ENCODE measurements around the gene SBSN. TPM values are rescaled to one million over a fixed set of nuclear protein-coding genes. Genes with fewer than 3 reads are reported as not detected.

SBSN gene
- total RNA-seq, 1 experiment from 2014 or later, result not detected

Other genes with a start within 250 kb of the SBSN start
- 0.45 TPM in 1 of 2 replicates, not detected in the other for gene HAMP, start 245.8 kb downstream of the SBSN start, total RNA-seq (2014; rRNA removed; shearing (Covaris generic); ENCODE audit: low replicate concordance)
- 0.36 TPM in 1 of 2 replicates, not detected in the other for gene MAG, start 236.2 kb downstream of the SBSN start, total RNA-seq (2014; rRNA removed; shearing (Covaris generic); ENCODE audit: low replicate concordance)
- gene CD22, start 199.1 kb downstream of the SBSN start, total RNA-seq (2014; rRNA removed; shearing (Covaris generic); ENCODE audit: low replicate concordance), result 454 and 602 TPM in 2 replicates
- gene FFAR1, start 180.4 kb downstream of the SBSN start, total RNA-seq (2014; rRNA removed; shearing (Covaris generic); ENCODE audit: low replicate concordance), result 0.34 and 2.0 TPM in 2 replicates
- not detected in 2 replicates for gene FFAR3, start 169.9 kb downstream of the SBSN start, total RNA-seq (2014; rRNA removed; shearing (Covaris generic); ENCODE audit: low replicate concordance)
- not detected in 2 replicates for gene GPR42, start 157.2 kb downstream of the SBSN start, total RNA-seq (2014; rRNA removed; shearing (Covaris generic); ENCODE audit: low replicate concordance)
- not detected in 2 replicates for gene FFAR2, start 80.1 kb downstream of the SBSN start, total RNA-seq (2014; rRNA removed; shearing (Covaris generic); ENCODE audit: low replicate concordance)
- gene KRTDAP, start 37.8 kb downstream of the SBSN start, total RNA-seq (2014; rRNA removed; shearing (Covaris generic); ENCODE audit: low replicate concordance), result not detected in 2 replicates
- 5.0 and 9.3 TPM in 2 replicates for gene DMKN, start 14.7 kb downstream of the SBSN start, total RNA-seq (2014; rRNA removed; shearing (Covaris generic); ENCODE audit: low replicate concordance)
- gene GAPDHS, start 5.1 kb upstream of the SBSN start, total RNA-seq (2014; rRNA removed; shearing (Covaris generic); ENCODE audit: low replicate concordance), result not detected in 2 replicates
- gene TMEM147, start 17.3 kb upstream of the SBSN start, total RNA-seq (2014; rRNA removed; shearing (Covaris generic); ENCODE audit: low replicate concordance), result 125 and 126 TPM in 2 replicates
- gene ATP4A, start 35.3 kb upstream of the SBSN start, total RNA-seq (2014; rRNA removed; shearing (Covaris generic); ENCODE audit: low replicate concordance), result 0.37 and 0.40 TPM in 2 replicates
- not detected in 2 replicates for gene PMIS2, start 57.9 kb upstream of the SBSN start, total RNA-seq (2014; rRNA removed; shearing (Covaris generic); ENCODE audit: low replicate concordance)
- gene HAUS5, start 84.4 kb upstream of the SBSN start, total RNA-seq (2014; rRNA removed; shearing (Covaris generic); ENCODE audit: low replicate concordance), result 12.5 and 26.2 TPM in 2 replicates
- 36.9 and 82.1 TPM in 2 replicates for gene RBM42, start 100.7 kb upstream of the SBSN start, total RNA-seq (2014; rRNA removed; shearing (Covaris generic); ENCODE audit: low replicate concordance)
- 0.54 and 0.75 TPM in 2 replicates for gene ETV2, start 113.4 kb upstream of the SBSN start, total RNA-seq (2014; rRNA removed; shearing (Covaris generic); ENCODE audit: low replicate concordance)
- gene COX6B1, start 120.0 kb upstream of the SBSN start, total RNA-seq (2014; rRNA removed; shearing (Covaris generic); ENCODE audit: low replicate concordance), result 445 and 611 TPM in 2 replicates
- not detected in 2 replicates for gene UPK1A, start 138.2 kb upstream of the SBSN start, total RNA-seq (2014; rRNA removed; shearing (Covaris generic); ENCODE audit: low replicate concordance)
- gene ZBTB32, start 176.2 kb upstream of the SBSN start, total RNA-seq (2014; rRNA removed; shearing (Covaris generic); ENCODE audit: low replicate concordance), result not detected in 2 replicates
- 15.3 and 21.4 TPM in 2 replicates for gene KMT2B, start 189.7 kb upstream of the SBSN start, total RNA-seq (2014; rRNA removed; shearing (Covaris generic); ENCODE audit: low replicate concordance)
- gene IGFLR1, start 214.1 kb upstream of the SBSN start, total RNA-seq (2014; rRNA removed; shearing (Covaris generic); ENCODE audit: low replicate concordance), result 1.5 and 15.2 TPM in 2 replicates
- 31.7 and 50.4 TPM in 2 replicates for gene U2AF1L4, start 217.1 kb upstream of the SBSN start, total RNA-seq (2014; rRNA removed; shearing (Covaris generic); ENCODE audit: low replicate concordance)
- gene PSENEN, start 217.3 kb upstream of the SBSN start, total RNA-seq (2014; rRNA removed; shearing (Covaris generic); ENCODE audit: low replicate concordance), result 47.7 and 112 TPM in 2 replicates
- 5.9 and 12.4 TPM in 2 replicates for gene LIN37, start 220.3 kb upstream of the SBSN start, total RNA-seq (2014; rRNA removed; shearing (Covaris generic); ENCODE audit: low replicate concordance)
- gene HSPB6, start 228.7 kb upstream of the SBSN start, total RNA-seq (2014; rRNA removed; shearing (Covaris generic); ENCODE audit: low replicate concordance), result 0.18 and 1.5 TPM in 2 replicates
- gene PROSER3, start 229.9 kb upstream of the SBSN start, total RNA-seq (2014; rRNA removed; shearing (Covaris generic); ENCODE audit: low replicate concordance), result 16.6 and 17.5 TPM in 2 replicates
- gene ARHGAP33, start 247.3 kb upstream of the SBSN start, total RNA-seq (2014; rRNA removed; shearing (Covaris generic); ENCODE audit: low replicate concordance), result 5.8 and 12.3 TPM in 2 replicates

Data from Karpas-422 (cell line).